ENCODE data around the gene SERPINA12. TPM values are rescaled to one million over a fixed set of nuclear protein-coding genes. Genes with fewer than 3 reads are reported as not detected.

Gene SERPINA12, protein sequence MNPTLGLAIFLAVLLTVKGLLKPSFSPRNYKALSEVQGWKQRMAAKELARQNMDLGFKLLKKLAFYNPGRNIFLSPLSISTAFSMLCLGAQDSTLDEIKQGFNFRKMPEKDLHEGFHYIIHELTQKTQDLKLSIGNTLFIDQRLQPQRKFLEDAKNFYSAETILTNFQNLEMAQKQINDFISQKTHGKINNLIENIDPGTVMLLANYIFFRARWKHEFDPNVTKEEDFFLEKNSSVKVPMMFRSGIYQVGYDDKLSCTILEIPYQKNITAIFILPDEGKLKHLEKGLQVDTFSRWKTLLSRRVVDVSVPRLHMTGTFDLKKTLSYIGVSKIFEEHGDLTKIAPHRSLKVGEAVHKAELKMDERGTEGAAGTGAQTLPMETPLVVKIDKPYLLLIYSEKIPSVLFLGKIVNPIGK
- total RNA-seq: not detected in 2 replicates

DNA sequence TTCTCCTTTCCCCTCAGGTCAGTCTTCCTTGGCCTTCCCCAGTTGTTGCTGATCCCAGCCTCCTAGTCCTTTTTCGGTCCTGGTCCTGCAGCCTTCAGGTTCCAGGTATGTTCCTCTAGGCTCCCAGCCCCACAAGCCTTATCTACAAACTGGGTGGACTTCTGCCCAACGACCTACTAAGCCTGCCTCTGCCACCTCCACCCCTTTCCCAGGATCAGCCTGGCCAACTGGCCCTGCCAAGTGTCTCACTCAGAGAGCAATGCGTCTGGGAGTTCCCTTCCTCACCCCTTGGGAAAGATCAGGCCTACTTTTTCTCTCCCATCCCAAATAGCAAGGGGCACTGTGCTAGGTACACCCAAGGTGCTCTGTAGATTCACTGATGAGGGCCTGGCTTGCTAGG is at the start of gene SERPINA12:
SERPINA12 (minus strand) TSS at position 114 of the 400 bp plus-strand sequence. CDS start 11,072 bp downstream, outside the sequence.

DNA sequence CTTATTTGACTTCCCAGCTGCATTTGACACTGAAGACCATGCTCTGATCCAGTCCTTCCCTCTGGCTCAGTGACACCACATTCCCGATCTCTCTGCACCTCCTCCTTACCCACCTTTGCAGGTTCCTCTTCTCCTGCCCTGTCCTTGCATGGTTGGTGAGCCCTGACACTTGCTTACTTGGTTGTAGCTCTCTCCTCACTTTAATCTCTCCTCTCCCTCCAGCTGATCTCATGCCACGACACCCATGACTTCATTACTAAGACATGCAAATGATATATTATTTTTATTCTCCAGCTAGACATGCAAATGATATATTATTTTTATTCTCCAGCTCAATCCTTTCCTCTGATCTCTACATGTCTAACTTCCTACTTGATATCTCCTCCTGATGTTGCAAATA is 33.2 kb downstream of the SERPINA12 start, which contains the start of gene SERPINA9:
SERPINA9 (minus strand) TSS at position 175 of the 400 bp plus-strand sequence. CDS start 6,357 bp downstream, outside the sequence.

Other genes with a start within 250 kb of the SERPINA12 start
- gene SERPINA10, start 216.2 kb downstream of the SERPINA12 start, total RNA-seq: not detected in 2 replicates
- 0.06 TPM in 1 of 2 replicates, not detected in the other for gene SERPINA6, start 186.1 kb downstream of the SERPINA12 start, total RNA-seq
- gene SERPINA2, start 142.8 kb downstream of the SERPINA12 start, total RNA-seq: not detected in 2 replicates
- gene SERPINA1, start 120.9 kb downstream of the SERPINA12 start, total RNA-seq: not detected in 2 replicates
- gene SERPINA11, start 56.7 kb downstream of the SERPINA12 start, total RNA-seq: not detected in 2 replicates
- gene SERPINA9, start 33.3 kb downstream of the SERPINA12 start, total RNA-seq: not detected in 2 replicates
- gene SERPINA4, start 52.0 kb upstream of the SERPINA12 start, total RNA-seq: not detected in 2 replicates
- not detected in 2 replicates for gene SERPINA5, start 72.0 kb upstream of the SERPINA12 start, total RNA-seq
- 0.81 and 1.6 TPM in 2 replicates for gene SERPINA3, start 102.9 kb upstream of the SERPINA12 start, total RNA-seq

Data from aortic smooth muscle cell (primary cell).